Measurements from ENCODE around the gene STXBP3. TPM values are rescaled to one million over a fixed set of nuclear protein-coding genes. Genes with fewer than 3 reads are reported as not detected.

The STXBP3 gene
- total and polyA plus RNA-seq, 2 of the 8 experiments (the other 6 are each of a cell fraction or from before 2014, with no cell fraction given) = 6.0 to 38.5 TPM

DNA sequence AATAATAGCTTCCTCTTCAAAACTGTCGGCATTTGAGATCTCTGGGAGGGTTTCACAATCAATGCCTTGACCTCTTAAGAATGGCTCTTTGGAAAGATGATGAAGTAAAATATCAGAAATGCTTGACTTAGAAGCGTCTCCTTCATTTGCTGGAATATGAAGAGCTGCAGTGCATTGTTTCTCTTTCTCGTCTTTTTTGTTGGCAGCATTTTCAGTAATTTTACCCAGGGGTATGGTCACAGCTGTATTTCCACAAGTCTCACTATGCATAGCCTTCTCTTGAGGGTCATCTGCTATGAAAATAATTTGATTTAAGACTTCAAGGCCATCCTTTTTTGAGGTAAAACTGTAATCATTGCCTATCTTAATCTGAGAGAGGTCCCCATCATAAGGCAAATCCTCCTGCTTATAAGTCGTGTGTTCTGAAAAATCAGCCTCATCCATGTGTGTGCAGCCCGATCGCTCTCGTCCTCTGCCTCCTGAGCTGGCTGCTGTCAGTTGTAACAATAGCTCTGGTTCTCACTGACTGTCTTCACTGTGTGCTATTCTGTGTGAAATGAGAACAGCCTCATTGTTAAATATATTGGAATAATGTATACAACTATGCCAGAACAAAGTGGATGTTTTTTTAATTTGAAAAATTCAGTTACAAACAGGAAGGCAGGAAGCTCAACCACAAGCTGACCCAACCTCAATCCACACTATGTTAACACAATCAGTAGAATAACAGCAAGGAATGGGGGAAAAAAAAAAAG, 105.9 kb downstream of the STXBP3 start (continued):
- TF ChIP-seq, protein P1, sequence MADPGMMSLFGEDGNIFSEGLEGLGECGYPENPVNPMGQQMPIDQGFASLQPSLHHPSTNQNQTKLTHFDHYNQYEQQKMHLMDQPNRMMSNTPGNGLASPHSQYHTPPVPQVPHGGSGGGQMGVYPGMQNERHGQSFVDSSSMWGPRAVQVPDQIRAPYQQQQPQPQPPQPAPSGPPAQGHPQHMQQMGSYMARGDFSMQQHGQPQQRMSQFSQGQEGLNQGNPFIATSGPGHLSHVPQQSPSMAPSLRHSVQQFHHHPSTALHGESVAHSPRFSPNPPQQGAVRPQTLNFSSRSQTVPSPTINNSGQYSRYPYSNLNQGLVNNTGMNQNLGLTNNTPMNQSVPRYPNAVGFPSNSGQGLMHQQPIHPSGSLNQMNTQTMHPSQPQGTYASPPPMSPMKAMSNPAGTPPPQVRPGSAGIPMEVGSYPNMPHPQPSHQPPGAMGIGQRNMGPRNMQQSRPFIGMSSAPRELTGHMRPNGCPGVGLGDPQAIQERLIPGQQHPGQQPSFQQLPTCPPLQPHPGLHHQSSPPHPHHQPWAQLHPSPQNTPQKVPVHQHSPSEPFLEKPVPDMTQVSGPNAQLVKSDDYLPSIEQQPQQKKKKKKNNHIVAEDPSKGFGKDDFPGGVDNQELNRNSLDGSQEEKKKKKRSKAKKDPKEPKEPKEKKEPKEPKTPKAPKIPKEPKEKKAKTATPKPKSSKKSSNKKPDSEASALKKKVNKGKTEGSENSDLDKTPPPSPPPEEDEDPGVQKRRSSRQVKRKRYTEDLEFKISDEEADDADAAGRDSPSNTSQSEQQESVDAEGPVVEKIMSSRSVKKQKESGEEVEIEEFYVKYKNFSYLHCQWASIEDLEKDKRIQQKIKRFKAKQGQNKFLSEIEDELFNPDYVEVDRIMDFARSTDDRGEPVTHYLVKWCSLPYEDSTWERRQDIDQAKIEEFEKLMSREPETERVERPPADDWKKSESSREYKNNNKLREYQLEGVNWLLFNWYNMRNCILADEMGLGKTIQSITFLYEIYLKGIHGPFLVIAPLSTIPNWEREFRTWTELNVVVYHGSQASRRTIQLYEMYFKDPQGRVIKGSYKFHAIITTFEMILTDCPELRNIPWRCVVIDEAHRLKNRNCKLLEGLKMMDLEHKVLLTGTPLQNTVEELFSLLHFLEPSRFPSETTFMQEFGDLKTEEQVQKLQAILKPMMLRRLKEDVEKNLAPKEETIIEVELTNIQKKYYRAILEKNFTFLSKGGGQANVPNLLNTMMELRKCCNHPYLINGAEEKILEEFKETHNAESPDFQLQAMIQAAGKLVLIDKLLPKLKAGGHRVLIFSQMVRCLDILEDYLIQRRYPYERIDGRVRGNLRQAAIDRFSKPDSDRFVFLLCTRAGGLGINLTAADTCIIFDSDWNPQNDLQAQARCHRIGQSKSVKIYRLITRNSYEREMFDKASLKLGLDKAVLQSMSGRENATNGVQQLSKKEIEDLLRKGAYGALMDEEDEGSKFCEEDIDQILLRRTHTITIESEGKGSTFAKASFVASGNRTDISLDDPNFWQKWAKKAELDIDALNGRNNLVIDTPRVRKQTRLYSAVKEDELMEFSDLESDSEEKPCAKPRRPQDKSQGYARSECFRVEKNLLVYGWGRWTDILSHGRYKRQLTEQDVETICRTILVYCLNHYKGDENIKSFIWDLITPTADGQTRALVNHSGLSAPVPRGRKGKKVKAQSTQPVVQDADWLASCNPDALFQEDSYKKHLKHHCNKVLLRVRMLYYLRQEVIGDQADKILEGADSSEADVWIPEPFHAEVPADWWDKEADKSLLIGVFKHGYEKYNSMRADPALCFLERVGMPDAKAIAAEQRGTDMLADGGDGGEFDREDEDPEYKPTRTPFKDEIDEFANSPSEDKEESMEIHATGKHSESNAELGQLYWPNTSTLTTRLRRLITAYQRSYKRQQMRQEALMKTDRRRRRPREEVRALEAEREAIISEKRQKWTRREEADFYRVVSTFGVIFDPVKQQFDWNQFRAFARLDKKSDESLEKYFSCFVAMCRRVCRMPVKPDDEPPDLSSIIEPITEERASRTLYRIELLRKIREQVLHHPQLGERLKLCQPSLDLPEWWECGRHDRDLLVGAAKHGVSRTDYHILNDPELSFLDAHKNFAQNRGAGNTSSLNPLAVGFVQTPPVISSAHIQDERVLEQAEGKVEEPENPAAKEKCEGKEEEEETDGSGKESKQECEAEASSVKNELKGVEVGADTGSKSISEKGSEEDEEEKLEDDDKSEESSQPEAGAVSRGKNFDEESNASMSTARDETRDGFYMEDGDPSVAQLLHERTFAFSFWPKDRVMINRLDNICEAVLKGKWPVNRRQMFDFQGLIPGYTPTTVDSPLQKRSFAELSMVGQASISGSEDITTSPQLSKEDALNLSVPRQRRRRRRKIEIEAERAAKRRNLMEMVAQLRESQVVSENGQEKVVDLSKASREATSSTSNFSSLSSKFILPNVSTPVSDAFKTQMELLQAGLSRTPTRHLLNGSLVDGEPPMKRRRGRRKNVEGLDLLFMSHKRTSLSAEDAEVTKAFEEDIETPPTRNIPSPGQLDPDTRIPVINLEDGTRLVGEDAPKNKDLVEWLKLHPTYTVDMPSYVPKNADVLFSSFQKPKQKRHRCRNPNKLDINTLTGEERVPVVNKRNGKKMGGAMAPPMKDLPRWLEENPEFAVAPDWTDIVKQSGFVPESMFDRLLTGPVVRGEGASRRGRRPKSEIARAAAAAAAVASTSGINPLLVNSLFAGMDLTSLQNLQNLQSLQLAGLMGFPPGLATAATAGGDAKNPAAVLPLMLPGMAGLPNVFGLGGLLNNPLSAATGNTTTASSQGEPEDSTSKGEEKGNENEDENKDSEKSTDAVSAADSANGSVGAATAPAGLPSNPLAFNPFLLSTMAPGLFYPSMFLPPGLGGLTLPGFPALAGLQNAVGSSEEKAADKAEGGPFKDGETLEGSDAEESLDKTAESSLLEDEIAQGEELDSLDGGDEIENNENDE (IDR thresholded peaks at IDR 0.05; ENCODE audit: insufficient replicate concordance, low read length) = no peak
- no peak for TF ChIP-seq EGR1 (IDR thresholded peaks at IDR 0.05; ENCODE audit: borderline replicate concordance, low read depth, low read length)
- TF ChIP-seq, protein P2, sequence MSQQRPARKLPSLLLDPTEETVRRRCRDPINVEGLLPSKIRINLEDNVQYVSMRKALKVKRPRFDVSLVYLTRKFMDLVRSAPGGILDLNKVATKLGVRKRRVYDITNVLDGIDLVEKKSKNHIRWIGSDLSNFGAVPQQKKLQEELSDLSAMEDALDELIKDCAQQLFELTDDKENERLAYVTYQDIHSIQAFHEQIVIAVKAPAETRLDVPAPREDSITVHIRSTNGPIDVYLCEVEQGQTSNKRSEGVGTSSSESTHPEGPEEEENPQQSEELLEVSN (IDR thresholded peaks at IDR 0.05) = no peak
- TF ChIP-seq CHD2 (IDR thresholded peaks at IDR 0.05; ENCODE audit: low read length) = no peak
- TF ChIP-seq JUN (IDR thresholded peaks at IDR 0.05; ENCODE audit: low read depth, low read length) = no peak
- no peak for TF ChIP-seq NRF1 (IDR thresholded peaks at IDR 0.05; ENCODE audit: low read depth, low read length)
- no peak for TF ChIP-seq POLR2A (IDR thresholded peaks at IDR 0.05; ENCODE audit: control extremely low read depth in 1 of 2, low read depth in 2 of 2, low read length in 2 of 2)
- TF ChIP-seq ZNF274 (IDR thresholded peaks at IDR 0.05; ENCODE audit: borderline replicate concordance, extremely low read depth, low read length) = no peak
- no peak for TF ChIP-seq BCL11A (IDR thresholded peaks at IDR 0.05; ENCODE audit: low read depth in 2 of 2, low read length in 2 of 2)
- TF ChIP-seq KDM1A (IDR thresholded peaks at IDR 0.05; ENCODE audit: borderline replicate concordance, low read length) = no peak
